HUES48 (cell line): ENCODE results near the gene ITSN1.
"Not testable (repeated sequence)": the region's sequence is repeated elsewhere in the genome, so short reads cannot be mapped to it uniquely, and the experiment has no call there.

ENCODE experiments used
- H3K27ac ChIP-seq: one replicate; pipeline ENCODE4 v1.7.0; 2013; ENCODE audit warnings: low read depth, low read length, inconsistent platforms
- H3K27me3 ChIP-seq: 2 replicates; pipeline ENCODE4 v1.6.1; 2013; ENCODE audit warnings: mild to moderate bottlenecking, low read length; ENCODE audit not compliant: control insufficient read depth, insufficient read depth
- H3K36me3 ChIP-seq: 2 replicates; pipeline ENCODE4 v1.6.1; 2013; ENCODE audit warnings: low read length; ENCODE audit not compliant: control insufficient read depth, insufficient read depth
- H3K4me1 ChIP-seq: 2 replicates; pipeline ENCODE4 v1.6.1; 2013; ENCODE audit warnings: mild to moderate bottlenecking, low read length; ENCODE audit not compliant: control insufficient read depth, insufficient read depth
- H3K4me3 ChIP-seq: 2 replicates; pipeline ENCODE4 v1.5.1; 2013; ENCODE audit warnings: mild to moderate bottlenecking, low read depth, low read length
- H3K9ac ChIP-seq: 2 replicates; pipeline ENCODE4 v1.6.1; 2013; ENCODE audit warnings: mild to moderate bottlenecking, low read depth, low read length, moderate library complexity
- H3K9me3 ChIP-seq: 2 replicates; pipeline ENCODE4 v1.6.1; 2013; ENCODE audit warnings: low read length; ENCODE audit not compliant: control insufficient read depth, insufficient read depth

ITSN1 gene

DNA sequence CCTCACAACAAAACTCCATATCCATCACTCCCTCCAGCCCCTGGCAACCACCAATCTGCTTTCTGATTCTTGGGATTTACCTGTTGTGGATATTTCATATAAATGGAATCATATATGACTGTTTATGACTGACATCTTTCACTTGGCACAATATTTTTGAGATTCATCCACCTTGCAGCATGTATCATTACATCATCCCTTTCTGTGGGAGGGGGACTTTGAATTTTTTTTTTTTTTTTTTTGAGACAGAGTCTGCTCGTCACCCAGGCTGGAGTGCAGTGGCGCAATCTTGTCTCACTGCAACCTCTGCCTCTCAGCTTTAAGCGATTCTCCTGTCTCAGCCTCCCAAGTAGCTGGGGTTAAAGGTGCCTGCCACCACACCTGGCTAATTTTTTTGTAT, 128.2 kb downstream of the ITSN1 start:
- no peaks in the 10 kb centered on the region for H3K27me3 ChIP-seq
- peaks cover 88% of the 10 kb centered on the region for H3K36me3 ChIP-seq
- no peak overlapping the region for H3K4me3 ChIP-seq
- no peaks in the 10 kb centered on the region for H3K4me1 ChIP-seq
- no peak overlapping the region for H3K27ac ChIP-seq
- H3K9ac ChIP-seq = no peak overlapping the region
- no peaks in the 10 kb centered on the region for H3K9me3 ChIP-seq

DNA sequence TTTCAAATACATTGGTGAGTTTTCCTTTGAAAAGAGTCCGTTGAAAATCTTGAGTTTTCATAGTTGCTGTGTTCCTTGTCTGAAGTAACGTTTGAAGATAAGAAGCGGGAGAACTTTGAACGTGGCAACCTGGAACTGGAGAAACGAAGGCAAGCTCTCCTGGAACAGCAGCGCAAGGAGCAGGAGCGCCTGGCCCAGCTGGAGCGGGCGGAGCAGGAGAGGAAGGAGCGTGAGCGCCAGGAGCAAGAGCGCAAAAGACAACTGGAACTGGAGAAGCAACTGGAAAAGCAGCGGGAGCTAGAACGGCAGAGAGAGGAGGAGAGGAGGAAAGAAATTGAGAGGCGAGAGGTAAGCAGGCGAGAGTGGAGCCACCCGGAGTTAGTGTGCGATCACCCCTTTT, 129.7 kb downstream of the ITSN1 start:
- no peaks in the 10 kb centered on the region for H3K9me3 ChIP-seq
- no peaks in the 10 kb centered on the region for H3K4me1 ChIP-seq
- no peak overlapping the region for H3K4me3 ChIP-seq
- no peak overlapping the region for H3K9ac ChIP-seq
- no peaks in the 10 kb centered on the region for H3K27me3 ChIP-seq
- no peak overlapping the region for H3K27ac ChIP-seq
- H3K36me3 ChIP-seq = peaks cover 89% of the 10 kb centered on the region

DNA sequence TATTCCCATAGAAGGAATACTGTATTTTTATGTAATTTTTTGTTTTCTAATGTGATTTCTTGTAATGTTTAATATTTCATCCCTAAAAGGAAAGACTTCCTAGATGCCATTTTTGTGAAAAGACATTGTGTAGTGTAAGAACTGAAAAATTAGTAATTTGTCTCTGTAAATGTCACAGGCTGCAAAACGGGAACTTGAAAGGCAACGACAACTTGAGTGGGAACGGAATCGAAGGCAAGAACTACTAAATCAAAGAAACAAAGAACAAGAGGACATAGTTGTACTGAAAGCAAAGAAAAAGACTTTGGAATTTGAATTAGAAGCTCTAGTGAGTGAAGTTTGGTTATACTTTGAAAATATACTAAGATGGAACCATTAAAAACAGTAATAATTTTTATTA, 132.2 kb downstream of the ITSN1 start:
- Histone ChIP-seq H3K9me3 (no peaks in the 10 kb centered on the region), H3K9ac (no peak overlapping the region), H3K4me3 (no peak overlapping the region), H3K27me3 (no peaks in the 10 kb centered on the region), H3K27ac (no peak overlapping the region), H3K4me1 (no peaks in the 10 kb centered on the region), H3K36me3 (peaks cover 81% of the 10 kb centered on the region)

GRCh38 chr21:33775100-33775828, 133.0 kb downstream of the ITSN1 start:
- Histone ChIP-seq H3K36me3 (peaks cover 84% of the 10 kb centered on the region), H3K9ac (no peak overlapping the region), H3K4me1 (no peaks in the 10 kb centered on the region), H3K4me3 (no peak overlapping the region), H3K27ac (no peak overlapping the region), H3K9me3 (no peaks in the 10 kb centered on the region), H3K27me3 (no peaks in the 10 kb centered on the region)

DNA sequence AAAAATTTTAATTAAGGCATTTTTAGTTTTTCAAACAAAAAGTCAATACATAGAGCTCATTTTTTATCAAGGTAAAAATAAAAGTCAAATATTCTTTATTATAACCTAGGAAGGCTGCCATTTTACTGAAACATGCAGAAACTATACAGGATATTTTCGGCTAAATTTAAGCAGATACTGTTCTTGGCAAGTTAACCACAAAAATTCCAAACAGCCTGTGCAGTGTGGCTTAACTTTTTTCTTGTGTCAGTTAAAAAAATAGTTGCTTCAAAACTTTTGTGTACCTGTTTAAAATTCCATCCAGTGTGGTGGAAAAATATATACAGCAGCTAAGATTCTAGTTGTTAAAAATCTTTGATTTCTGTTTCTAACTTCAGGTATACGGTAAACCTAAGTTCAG, 138.3 kb downstream of the ITSN1 start:
- Histone ChIP-seq H3K9me3 (no peaks in the 10 kb centered on the region), H3K27ac (no peak overlapping the region), H3K4me1 (no peaks in the 10 kb centered on the region), H3K4me3 (no peak overlapping the region), H3K27me3 (no peaks in the 10 kb centered on the region), H3K36me3 (peaks cover 79% of the 10 kb centered on the region), H3K9ac (no peak overlapping the region)

- Histone ChIP-seq H3K9me3 (no peaks in the 10 kb centered on the region), H3K4me3 (no peak overlapping the region), H3K27ac (no peak overlapping the region), H3K36me3 (peaks cover 78% of the 10 kb centered on the region), H3K27me3 (no peaks in the 10 kb centered on the region), H3K4me1 (no peaks in the 10 kb centered on the region), H3K9ac (no peak overlapping the region)
Measured at GRCh38 chr21:33781121-33781520, 138.8 kb downstream of the ITSN1 start.

GRCh38 chr21:33783187-33783979, 141.1 kb downstream of the ITSN1 start:
- Histone ChIP-seq H3K4me3 (no peak overlapping the region), H3K4me1 (no peaks in the 10 kb centered on the region), H3K9ac (no peak overlapping the region), H3K9me3 (no peaks in the 10 kb centered on the region), H3K27ac (no peak overlapping the region), H3K36me3 (peaks cover 73% of the 10 kb centered on the region), H3K27me3 (no peaks in the 10 kb centered on the region)

- H3K9me3 ChIP-seq = no peaks in the 10 kb centered on the region
- no peak overlapping the region for H3K4me3 ChIP-seq
- H3K9ac ChIP-seq = no peak overlapping the region
- H3K36me3 ChIP-seq = peaks cover 46% of the 10 kb centered on the region
- no peaks in the 10 kb centered on the region for H3K27me3 ChIP-seq
- no peaks in the 10 kb centered on the region for H3K4me1 ChIP-seq
- no peak overlapping the region for H3K27ac ChIP-seq
Measured at GRCh38 chr21:33787431-33787830, 145.1 kb downstream of the ITSN1 start.

DNA sequence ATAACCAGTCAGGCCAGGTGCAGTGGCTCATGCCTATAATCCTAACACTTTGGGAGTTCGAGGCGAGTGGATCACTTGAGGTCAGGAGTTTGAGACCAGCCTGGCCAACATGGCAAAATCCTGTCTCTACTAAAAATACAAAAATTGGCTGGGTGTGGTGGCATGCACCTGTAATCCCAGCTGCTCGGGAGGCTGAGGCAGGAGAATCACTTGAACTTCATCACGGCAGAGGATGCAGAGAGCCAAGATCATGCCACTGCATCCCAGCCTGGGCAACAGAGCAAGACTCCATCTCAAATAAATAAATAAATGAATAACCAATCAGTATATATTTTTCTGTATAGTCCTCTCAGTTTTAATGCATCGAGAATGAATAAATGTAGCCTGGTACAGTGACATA, 146.1 kb downstream of the ITSN1 start:
- not testable (repeated sequence) for H3K9me3 ChIP-seq, H3K27me3 ChIP-seq, H3K4me1 ChIP-seq, H3K27ac ChIP-seq, H3K4me3 ChIP-seq, H3K9ac ChIP-seq
- peaks cover 39% of the 10 kb centered on the region for H3K36me3 ChIP-seq

DNA sequence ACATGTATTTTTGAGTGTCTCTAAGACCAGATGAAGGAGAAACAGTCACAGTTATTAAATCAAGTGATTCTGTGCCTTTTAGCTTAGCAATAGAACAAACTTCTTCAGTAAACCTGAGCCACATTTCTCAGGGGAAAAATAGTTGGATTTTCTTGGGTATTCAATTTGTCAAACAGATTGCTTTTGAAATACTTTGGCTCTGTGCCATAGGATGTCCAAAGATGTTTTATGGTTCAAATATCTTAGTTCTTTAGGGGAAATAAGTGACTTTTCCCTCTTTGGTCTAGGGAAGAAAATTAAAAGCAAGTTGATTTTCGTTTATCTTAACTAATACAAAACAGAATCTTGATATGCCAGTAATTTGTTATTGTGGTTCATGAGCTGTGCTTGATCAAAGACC, 147.4 kb downstream of the ITSN1 start:
- H3K27me3 ChIP-seq = no peaks in the 10 kb centered on the region
- no peak overlapping the region for H3K4me3 ChIP-seq
- H3K27ac ChIP-seq = no peak overlapping the region

GRCh38 chr21:33791073-33791472, 148.8 kb downstream of the ITSN1 start:
- Histone ChIP-seq H3K9ac (no peak overlapping the region), H3K9me3 (no peaks in the 10 kb centered on the region), H3K36me3 (peaks cover 26% of the 10 kb centered on the region; the same call in 1 of the 2 replicates), H3K27ac (no peak overlapping the region), H3K27me3 (no peaks in the 10 kb centered on the region), H3K4me3 (no peak overlapping the region), H3K4me1 (peaks cover 16% of the 10 kb centered on the region)

More for the DNA sequence above, 147.4 kb downstream of the ITSN1 start:
- no peaks in the 10 kb centered on the region for H3K9me3 ChIP-seq
- peaks cover 12% of the 10 kb centered on the region for H3K4me1 ChIP-seq
- peaks cover 31% of the 10 kb centered on the region for H3K36me3 ChIP-seq
- H3K9ac ChIP-seq = no peak overlapping the region
